GM19035 (cell line): ENCODE results near the gene CD72.
A peak's percentile ranks its signal among the peaks of the same experiment; 100 is the strongest.

Experiments
- ATAC-seq: cut with Tn5 transposase; IDR thresholded peaks from one replicate; pipeline ENCODE4 v1.9.1; 2021; ENCODE audit not compliant: unreplicated experiment

CD72 gene, protein sequence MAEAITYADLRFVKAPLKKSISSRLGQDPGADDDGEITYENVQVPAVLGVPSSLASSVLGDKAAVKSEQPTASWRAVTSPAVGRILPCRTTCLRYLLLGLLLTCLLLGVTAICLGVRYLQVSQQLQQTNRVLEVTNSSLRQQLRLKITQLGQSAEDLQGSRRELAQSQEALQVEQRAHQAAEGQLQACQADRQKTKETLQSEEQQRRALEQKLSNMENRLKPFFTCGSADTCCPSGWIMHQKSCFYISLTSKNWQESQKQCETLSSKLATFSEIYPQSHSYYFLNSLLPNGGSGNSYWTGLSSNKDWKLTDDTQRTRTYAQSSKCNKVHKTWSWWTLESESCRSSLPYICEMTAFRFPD

DNA sequence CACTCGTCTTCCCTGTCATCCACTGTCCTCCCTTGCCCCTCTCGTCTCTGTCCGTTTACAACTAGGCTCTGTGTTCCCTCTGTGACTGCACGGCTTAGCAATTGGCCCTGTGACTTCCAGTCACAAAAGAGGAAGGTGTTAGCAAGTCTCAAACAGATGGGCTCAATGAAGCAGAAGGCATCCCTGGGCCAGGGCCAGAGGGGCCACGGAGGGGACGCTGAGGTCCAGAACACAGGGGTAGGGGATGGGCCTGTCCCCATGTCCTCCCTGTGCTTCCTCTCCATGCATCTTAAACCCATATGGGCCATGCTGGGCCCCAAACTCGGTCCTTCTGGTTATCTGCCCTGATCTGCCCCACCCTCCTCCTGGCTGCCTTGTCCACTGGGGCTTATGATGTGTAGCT, at the start of gene CD72:
TSS of gene CD72 (minus strand) at position 89 of the 403 bp plus-strand sequence. CDS start 110 bp downstream, outside the sequence.
- ATAC-seq: no peak

DNA sequence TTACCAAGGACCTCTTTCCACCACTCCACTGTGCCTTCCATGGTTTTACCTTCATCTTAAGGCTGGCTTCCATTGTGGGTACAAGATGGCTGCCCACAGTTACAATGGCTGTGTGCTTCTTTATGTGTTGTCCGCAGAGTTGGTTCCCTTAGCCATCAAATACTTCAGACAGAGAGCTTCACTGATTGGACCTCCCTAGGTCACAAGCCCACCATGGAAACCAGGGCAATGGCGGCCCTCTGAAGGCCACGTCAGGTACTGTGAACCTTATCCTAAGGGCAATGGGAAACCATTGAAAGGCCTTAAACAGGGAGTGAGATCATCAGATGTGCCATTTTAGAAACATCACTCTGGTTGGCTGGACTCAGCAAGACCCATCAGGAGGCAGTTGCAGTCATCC, 49.7 kb upstream of the CD72 start:
- no peak for ATAC-seq

DNA sequence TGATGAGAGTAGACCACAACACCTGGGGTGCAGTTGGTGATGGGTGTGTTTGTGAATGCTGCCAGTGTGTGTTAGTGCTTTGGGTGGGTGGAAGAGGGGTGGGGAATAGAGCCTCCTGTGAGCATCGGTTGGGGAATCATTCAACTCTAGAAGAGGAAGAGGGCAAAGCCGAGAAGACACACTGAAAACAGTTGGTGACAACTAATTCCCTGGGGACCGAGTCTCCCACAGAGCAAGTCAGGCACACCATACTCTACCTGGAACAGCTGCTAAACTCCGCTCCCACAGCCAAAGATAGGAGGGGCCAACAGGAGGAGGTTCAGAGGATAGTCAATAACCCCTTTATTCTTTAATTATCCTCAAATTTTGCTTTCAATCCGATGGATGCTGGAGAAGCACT, 48.3 kb upstream of the CD72 start:
- ATAC-seq: no peak

DNA sequence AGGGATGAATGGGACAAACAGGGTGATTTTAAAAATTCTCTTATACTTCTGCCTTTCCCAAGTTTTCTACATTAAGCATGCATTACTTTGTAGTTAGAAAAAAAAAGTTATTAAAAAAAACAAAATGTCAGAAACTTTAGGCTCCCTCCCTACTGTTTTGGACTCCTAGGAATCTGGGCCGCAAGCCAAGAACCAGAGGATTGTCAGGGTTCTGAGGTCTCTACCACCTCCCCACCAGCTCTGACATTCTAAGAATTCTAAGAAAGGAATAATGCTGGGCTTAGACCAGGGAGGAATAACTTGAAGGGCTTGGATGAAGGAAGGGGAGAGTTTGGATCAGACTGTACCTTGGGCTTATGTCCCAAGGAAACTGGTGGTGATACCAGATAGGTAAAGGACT, 47.8 kb upstream of the CD72 start:
- no peak for ATAC-seq

DNA sequence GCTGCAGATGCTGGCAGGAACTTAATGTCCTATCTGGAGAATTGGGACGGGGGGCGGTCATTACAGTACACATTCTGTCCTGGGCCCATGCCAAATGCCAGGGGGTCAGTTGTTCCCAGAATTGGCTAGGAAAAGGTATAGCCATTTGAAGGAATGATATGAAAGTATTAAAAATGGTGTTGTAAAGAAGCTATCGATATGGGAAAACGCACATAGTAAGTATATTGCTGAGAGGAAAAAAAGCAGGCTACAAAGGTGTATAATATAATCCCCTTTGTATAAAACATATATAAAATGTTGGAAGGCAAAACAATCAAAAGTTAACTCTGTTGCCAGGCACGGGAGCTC, 47.2 kb upstream of the CD72 start:
- ATAC-seq: no peak

DNA sequence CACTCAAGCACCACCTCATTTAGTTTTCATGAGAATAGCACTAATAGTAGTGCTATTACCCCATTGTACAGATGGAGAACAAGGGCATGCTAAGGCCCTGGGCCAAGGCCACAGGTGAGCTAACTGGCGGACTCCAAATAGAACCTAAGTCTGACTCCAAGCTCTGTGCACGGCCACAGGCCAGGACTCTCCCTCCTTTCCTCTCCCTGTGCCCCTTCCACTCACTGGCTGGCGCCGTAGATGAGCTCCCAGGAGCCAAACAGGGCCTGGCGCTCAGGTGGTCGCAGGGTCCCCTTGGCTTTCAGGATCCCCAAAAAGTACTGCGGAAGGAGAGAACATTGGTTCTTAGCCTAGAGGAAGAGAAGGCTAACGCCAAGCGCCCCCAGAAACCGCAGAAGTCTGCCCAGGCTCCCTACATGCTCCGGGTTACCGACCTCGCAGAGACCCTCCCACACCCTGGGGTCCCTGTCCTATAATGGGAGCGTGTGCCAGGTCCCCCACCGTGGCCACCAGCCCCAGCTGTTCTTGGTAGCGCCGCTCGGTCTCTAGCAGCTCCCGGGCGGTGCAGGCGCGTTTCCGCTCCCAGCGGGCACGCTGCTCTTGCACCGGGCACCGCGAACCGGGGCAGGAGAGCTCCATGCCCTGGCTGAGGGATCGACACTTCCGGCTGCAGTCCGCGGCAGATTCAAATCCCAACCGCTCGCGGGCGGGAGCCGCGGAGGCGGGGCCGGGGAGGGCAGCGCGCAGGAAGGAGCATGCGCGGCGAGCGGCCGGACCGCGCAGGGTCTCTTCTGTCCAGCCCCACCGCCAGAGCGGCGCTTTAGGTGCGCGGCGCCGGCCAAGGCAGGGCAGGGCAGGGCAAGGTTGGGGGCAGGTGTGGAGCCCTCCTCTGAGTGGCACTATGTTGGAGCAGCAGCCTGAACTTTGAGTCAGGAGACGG, 46.6 kb upstream of the CD72 start, which contains the start of gene ARHGEF39:
TSS of gene ARHGEF39 (minus strand) at position 665 of the 940 bp plus-strand sequence. CDS start at position 639, 26 bp downstream.
- ATAC-seq: peak; percentile 77

DNA sequence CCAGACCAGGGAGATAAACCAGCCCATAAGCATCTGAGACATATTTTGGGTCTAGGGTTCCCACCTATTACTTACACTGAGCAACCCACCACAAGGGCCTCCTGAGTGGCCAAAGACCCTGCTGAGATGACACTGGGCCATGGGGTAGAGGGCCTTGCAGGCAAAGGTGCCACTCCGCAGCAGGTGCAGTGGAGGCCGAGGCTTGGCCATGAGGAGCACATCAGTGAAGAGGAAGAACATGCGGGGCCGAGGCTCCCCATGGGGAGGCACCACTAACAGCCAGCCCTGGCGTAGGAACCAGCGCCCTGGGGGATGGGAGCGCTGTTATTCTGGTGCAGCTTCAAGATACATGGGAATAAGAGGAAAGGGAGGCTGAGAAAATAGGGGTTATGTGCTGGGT, 44.2 kb upstream of the CD72 start:
- no peak for ATAC-seq

DNA sequence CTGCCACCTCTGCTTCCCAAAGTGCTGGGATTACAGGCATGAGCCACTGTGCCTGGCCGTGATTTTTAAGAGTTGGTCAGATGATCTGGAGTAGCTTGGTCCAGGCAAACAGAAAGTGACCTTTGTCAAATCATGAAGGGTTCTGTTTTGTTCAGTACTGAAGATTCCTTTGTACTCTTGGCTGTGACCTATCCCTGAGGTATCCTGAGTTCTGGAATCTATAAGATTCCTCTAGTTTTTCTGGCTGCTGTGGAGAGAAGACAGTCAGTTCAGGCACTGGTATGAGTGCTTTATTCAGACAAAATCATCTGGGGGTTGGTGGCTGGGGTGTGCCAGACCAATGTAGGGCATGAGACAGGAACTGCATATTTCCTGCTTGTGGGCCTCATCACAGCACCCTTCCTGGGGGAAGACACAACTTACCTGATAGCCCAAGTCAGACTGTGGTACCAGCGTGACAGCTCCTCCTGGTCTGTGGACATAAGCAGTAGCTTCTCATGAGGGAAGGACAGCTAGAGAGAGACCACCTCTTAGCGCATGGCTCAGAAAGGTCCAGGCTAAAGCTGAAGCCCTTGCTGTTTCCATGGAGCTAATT, 43.6 kb upstream of the CD72 start:
- no peak for ATAC-seq

DNA sequence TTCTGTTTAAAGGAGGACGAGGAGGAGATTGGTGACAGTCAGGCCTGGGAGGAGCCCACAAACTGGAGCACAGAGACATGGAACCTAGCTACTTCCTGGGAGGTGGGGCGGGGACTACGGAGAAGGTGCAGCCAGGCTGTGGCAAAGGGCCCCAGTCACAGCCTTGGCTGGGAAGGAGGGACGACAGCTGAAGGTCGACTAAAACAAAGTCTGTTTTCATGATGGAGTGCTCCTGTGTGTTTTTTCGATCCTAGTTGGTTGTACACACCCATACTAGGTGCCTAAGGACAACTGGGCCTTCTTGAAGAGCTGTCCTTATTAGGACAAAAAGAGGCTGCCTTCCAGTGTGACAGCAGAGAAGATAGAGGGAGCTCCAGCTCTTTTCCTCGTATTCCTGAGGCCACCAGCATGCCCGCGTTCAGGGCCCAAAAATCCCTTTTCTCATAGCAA, 42.8 kb upstream of the CD72 start:
- no peak for ATAC-seq

DNA sequence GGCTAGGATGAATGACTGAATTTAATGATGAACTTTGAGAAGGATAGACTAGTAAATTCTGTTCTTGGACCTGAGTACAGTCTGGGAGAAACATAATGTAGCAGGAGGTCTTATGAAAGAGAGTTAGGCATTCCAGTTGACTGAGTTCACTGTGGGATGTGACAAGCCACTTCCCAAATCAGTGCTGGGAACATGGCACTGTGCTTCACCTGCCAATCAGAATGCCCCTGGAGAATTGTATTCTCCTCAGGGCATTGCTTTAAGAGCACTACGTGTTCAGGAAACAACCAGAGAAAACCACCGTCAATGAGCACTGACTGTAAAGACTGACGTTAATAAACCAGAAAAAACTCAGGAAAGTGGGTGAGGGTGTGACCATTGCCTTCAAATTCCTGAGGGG, 41.1 kb upstream of the CD72 start:
- no peak for ATAC-seq

DNA sequence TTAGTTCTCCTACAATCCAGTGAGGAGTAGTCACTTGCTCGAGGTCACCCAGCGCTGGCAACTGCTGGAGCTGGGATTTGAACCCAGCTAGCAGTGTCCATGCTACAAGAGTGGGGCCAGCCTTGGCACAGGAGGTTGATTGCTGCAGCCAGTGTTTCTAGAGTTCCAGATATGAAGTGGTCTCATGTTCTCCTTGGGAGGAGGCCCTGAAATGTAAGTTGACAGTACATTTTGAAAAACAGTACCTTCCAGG, 40.7 kb upstream of the CD72 start:
- ATAC-seq: no peak

DNA sequence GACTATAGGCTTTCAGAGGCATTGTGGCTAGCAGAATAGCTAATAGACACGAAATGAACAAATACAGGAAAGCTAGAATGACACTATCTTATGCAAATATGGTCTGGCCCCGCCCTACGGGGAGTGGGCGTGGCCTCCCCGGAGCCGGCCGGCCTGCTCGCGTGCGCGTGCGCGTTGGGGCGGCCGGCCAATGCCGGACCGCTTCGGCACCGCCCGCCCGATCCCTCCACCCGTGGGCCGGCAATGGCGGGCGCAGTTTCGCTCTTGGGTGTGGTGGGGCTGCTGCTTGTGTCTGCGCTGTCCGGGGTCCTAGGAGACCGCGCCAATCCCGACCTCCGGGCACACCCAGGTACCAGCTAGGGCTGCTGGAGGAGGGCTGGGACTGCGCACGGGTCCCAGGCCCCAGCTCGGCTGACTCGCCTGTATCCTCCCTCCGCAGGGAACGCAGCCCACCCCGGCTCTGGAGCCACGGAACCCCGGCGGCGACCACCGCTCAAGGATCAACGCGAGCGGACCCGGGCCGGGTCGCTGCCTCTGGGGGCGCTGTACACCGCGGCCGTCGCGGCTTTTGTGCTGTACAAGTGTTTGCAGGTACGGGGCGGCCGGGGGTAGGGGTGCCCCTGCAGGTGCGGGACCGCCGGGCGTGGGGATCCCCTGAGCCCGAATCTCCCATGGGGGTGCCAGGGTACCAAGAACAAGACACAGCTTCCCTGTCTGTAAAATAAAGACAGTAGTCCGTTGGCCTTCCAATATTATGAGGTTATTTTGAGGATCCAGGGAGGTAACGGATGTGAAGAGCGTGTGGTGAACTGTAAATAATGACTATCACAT, 40.1 kb upstream of the CD72 start, which contains the start of gene CCDC107:
TSS of gene CCDC107 (plus strand) at position 156 of the 831 bp plus-strand sequence. CDS start at position 244, 88 bp downstream.
- ATAC-seq: peak; percentile 70

DNA sequence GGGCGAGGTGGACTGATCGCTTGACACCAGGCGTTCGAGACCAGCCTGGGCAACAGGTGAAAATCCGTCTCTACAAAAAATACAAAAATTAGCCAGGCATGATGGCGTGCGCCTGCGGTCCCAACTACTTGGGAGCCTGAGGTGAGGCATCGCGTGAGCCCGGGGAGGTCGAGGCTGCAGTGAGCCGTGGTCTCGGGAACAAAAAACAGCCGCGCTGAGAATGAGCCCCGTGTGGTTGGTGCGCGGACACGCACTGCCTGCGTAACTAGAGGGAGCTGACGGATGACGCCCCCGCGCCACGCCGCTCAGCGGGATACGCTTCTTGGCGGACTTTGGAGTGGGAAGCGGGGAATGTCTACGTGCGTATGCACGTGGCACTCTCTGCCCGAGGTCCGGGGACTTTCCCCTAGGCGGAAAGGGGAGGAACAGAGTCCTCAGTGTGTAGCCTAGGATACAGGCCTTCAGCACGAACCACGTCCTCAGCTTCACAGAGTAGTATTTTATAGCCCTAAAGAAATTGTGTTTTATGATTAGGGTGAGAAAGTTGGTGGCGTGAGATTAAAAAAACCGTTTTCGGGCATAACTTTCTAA, 39.4 kb upstream of the CD72 start, which contains the start of gene RMRP:
TSS of gene RMRP (minus strand) at position 474 of the 591 bp plus-strand sequence.
- ATAC-seq: peak; percentile 91

DNA sequence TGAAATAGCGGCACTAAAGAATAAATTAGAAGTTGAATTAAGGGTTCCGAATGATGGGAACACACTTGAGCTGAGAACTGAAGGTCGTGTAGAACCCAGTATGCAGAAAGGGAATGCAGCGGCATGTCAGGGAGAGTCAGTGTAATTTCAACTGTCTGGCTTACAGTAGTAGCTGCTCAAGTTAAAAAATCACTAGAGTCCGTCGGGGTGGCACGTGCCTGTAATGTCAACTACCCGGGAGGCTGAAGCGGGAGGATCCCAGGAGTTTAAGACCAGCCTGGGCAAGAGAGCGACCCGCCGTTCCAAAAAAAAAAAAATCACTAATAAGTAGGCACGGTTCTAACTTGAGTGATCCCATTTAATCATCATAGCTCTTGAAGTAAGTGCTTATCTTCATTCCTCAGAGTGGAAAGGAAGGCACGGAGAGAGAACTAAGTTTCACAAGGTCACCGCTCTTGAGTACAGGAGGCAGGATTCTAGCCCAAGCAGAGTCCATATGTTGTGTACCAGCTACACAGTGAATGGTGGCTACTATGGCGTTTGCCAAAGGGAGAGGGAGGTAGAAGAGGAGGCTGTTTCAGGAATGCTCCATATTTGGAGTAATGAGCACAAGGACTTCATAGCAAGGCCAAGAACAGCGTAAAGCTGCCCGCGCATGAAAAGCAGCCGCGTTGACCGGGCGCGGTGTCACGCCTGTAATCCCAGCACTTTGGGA, 38.8 kb upstream of the CD72 start:
- no peak for ATAC-seq

DNA sequence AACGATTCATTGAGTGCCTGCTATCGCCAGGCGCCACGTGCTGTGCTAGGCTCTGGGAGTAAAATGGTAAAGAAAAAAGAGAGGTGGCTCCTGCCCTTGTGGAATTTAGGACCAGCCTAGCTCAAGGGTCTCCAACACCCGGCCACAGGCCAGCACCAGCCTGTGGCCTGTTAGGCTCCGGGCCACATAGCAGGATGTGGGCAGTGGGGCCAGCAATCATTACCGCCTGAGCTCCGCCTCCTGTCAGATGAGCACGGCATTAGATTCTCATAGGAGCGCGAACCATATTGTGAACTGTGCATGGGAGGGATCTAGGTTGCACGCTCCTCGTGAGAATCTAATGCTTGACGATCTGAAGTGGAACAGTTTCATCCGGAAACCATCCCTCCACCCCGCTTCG, 38.1 kb upstream of the CD72 start:
- ATAC-seq: no peak

DNA sequence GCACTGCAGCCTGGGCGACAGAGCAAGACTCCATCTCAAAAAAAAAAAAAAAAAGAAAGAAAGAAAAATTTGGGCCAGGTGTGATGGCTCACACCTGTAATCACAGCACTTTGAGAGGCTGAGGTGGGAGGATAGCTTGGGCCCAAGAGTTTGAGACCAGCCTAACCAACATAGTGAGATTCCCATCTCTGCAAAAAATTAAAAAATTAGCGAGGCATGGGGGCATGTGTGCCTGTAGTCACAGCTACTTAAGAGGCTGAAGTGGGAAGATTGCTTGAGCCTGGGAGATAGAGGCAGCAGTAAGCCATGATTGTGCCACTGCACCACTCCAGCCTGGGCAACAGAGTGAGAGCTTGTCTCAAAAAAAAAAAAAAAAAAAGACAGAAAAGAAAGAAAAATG, 35.4 kb upstream of the CD72 start:
- no peak for ATAC-seq

DNA sequence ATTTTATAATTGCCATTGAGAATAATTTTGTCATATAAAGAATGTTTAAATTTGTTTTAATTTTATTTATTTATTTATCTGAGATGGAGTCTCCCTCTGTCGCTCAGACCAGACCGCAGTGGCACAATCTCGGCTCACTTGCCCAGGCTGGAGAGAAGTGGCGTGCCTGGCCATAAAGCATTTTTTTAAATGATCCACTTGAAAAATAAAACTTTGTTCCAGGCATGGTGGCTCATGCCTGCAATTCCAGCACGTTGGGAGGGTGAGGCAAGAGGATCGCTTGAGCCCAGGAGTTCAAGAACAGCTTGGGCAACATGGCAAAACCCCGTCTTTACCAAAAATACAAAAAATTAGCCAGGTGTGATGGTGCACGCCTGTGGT, 34.6 kb upstream of the CD72 start:
- ATAC-seq: no peak

DNA sequence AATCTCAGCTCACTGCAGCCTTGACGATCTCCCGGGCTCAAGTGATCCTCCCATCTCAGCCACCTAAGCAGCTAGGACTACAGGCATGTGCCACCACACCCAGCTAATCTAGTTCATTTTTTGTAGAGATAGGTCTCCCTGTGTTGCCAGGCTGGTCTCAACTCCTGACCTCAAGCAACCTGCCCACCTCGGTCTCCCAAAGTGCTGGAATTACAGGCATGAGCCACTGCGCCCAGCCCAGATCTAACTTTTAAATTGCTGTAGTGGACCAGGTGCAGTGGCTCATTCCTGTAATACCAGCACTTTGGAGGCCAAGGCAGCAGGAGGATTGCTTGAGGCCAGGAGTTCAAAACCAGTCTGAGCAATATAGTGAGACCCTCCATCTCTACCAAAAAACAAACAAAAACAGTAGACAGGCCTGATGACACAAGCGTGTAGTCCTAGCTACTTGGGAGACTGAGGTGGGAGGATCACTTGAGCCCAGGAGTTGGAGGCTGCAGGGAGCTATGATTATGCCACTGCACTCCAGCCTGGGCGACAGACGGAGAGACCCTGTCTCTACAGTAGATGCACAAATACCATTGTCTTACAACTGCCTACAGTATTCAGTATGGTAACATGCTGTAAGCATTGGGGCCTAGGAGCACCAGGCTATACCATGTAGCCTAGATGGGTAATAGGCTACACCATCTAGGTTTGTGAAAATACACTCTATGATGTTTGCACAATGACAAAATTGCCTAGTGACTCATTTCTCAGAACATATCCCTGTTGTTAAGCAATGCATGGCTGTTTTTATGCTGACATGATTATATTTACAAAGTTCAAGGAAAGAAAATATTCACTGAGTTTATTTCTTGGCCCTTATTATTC, 34.0 kb upstream of the CD72 start:
- no peak for ATAC-seq
